GM18511 (cell line): Measurements from ENCODE around the gene PCDH1.

Experiments
- ATAC-seq: cut with Tn5 transposase; IDR thresholded peaks from one replicate; pipeline ENCODE4 v1.9.1; 2021; ENCODE audit warnings: mild to moderate bottlenecking, moderate library complexity; ENCODE audit not compliant: unreplicated experiment

Gene PCDH1

DNA sequence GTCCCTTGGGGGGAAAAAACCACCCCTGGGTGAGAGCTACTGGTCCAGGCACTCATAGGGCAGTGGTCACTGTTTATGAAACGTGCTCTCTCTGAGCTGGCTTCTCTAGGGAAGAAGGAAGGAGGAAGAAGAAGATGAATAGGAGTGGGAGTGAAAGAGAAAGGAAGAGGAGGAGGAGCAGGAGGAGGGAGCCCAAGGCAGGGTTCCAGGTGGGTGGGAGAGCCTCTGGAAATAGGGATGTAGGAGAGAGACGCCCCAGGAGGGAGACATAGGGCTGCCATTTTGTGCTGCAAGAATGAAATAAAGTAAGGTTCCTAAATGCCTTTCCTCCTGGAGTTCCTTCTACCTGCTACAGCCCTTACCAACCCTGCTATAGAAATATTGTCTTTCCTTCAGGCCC, 65.7 kb downstream of the PCDH1 start:
- ATAC-seq = no peak

DNA sequence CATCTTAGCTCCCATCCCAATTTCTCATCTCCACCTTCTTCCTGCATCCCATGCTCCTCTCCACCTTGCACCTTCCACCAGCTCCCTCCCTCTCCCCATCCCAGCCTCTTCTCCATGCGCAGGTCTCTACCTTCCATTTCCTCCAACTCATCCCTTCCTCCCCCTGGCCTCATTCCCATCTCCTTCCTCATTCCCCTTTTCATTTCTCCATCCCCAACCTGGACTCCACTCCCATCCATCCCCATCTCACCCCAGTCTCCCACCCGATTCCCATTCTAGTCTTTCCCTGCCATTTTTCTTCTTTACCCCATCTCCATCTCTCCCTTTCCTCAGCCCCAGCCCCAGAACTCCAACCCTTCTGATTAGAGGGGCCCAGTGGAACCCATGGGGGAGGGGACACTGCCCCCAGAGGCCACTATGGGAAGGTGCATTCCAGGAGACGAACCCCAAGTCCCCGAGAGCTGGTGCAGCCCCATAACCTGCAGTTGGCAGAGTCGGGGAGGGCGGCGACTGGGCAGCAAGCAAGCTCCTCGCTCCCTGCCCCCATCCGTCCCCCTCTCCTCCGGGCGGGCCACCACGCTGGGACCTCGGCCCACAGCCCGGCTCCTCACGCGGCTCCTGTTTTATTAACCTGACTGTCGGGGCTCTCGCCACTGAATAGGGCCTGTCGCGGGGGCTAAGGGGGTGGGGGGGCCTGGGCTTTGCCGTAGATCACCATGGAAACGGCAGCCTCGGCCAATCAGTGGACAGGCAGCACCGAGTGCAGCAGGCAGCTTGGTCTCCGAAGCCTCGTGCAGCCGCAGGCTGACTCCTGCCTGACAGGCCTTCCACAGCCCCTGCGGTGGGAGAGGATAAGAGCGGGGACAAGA, 66.7 kb downstream of the PCDH1 start:
- peak; percentile 87 for ATAC-seq

DNA sequence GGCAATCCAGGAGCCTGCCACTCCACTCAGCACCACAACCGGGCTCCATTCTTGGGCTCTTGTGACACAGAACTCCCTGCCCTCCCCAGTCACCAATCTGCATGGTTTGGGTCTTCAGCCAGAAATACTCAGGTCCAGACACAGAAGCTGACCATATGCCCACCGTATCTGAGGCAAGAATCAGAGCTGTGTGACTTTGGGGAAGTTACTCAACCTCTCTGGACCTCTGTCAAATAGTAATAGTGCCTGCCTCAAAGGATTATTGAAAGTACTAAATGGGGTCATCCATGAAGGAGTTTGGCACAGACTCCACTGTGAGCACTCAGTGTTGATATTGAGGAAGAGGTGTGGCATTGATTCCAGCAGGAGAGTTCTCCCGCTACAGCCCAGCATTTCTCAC, 67.5 kb downstream of the PCDH1 start:
- no peak for ATAC-seq

DNA sequence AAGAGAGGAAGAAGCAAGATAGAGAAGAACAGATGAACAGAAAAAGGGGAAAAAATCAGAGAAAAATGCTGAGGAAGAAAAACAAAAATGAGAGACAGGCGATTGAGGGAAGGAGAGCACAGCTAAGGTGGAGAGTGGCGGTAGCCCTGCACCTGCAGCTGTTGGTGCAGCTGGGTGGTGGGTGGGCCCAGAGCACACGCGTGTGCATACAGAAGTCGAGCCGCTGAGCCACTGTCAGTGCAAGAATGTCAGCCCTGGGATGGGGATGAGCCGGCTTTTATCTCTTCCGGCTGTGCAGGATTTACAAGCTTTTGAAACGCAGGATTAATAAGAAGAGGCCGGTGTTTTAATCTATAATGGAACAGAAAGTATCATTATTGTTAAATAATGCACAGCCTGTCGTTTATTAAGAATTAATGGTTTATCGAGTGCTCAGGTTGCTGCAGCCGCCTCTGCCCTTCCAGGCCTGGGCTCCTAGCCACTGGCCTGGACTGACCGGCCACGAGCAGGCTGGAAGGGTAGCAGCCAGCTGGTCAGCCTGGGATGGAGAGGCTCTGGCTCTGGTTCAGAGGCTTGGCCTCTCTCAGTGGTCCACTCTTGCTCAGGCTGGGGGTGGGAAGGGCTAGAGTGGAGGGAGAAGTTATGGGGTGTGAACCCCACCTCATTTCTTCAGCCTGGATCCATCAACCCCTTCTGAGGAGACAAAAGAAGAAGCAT, 68.7 kb downstream of the PCDH1 start:
- ATAC-seq = no peak

DNA sequence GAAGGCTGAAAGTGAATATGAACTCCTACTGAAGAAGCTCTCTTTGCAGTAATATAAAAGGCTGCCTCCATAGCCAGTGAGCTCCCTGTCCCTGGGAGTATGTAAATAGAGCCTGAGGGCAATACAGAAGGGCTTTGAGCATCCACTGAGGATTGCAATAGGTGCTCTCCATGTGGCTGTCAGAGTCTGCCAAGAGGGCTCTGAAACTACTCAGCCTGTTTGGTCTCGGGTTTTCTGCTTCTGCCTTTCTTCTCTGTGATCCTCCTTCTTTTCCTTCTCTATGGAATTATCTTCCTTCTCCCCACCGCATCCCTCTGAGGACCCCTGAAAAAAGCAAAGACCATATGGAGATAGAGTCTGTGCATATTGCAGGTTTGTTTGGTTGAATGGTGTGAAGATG, 69.4 kb downstream of the PCDH1 start:
- no peak for ATAC-seq

DNA sequence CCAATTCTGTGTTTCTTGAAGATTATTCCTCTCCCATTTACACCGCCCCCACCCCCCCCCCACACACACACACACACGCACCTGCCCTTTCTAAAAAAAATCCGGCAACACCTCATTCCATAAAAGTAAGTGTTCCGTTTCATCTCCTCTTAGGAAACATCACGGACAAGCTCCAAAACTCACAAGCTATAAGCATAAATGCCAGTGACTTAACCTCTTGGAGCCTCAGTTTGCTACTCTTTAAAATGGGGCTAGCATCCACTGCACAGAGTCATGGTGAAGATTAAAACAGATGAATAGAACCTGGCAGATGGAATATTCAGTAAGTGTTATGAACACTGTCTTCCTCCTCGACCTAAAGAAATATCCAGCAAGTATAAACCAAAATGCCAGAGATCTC, 70.5 kb downstream of the PCDH1 start:
- no peak for ATAC-seq

DNA sequence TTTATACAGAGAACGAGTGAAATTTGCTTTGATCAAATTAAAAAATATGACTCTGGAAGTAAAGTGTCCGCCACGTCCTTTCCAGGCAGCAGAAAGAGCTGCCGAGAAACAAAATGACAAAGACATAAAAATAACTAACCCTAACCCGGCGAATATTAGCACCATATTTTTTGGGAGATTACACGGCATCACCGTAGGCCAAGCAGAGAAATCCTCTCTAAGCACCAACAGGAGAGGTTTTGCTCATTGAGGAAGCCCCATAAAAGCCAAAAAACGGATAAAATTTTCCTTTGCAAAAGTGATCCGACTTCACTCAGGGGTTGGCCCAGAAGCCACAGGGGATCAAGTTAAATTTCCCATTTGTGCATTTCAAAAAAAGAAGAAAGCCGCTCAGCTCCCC, 70.9 kb downstream of the PCDH1 start:
- no peak for ATAC-seq

DNA sequence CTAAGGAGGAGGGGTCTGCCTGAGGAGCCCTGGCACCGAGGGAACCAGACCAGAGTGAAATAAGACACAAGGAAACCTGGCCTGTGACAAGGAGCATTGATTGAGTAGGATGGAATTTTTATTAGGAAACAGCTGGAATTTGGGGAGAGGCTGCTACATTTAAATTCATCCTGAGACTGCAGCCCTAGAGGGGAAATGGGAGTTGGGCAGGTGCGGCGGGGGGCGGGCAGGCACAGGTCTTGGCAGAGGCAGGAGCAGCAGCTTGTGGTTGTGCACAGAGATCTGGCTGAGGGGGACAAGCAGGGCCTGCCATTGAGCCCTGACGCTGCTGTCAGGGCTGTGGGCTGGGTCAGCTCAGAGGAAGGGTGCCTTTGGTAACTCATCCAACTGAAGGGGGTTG, 71.6 kb downstream of the PCDH1 start:
- ATAC-seq = no peak

DNA sequence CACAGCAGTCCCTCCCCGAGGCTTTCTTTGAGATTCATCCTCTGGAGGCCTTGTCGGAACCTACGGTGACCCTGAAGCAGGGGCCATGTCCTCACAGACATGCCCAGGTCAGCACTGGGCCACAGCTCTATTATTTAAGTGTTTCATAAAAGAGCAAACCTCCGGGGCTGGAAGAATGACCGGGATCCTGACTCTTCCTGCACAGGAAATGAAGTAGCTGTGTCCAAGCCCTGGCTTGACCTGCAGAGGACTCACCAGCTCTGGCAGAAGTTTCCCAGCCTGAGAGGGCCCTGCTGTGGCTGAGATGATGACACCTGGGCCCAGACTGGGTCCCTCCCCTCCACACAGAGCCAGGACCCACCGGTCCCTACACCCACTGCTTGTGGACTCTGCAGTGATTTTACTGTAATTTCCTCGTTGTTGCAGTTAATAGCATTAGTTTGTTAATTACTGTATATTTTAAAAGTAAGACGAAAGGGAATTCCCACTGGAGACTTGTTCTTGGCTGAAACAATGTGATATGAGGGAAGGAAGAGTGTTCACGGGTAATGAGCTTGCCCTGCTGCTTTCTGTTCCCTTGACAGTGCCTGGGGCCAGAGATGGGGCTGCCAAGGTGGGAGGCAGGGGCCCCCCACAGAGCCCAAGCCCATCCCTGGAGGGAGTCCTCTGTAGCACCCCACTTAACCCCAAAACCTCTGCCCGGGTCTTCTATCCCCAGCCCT, 72.2 kb downstream of the PCDH1 start:
- no peak for ATAC-seq

DNA sequence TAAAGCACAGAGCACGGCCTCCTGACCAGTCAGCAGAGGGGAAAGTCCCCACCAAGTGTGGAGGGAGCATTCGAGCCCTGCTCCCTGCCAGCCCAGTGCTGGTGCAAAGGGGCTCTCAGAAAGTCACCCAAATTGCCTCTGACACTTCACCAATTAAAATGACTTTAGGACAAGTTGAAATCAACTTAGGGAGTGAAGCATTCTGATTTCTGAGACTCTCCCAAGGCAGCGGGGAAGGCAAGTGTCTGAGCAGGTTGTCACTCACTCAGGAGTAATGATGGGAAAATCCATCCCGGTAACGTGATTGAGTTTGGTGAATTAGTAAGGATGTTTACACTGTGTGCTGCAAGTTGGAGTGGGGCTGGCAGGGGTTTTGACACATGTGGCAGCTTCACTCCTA, 73.7 kb downstream of the PCDH1 start:
- ATAC-seq = no peak
